HL-60 (cell line): ENCODE data around the gene BRSK1.

Experiments
- DNase-seq, 2 experiments: peaks; one replicate each; pipeline ENCODE4 v3.0.0-alpha.2; 2010 to 2020; ENCODE audit warnings: low read depth in 1 of 2, low spot score in 1 of 2
- H3K27ac ChIP-seq: fragments of 250-450 bp; sonication (Bioruptor Pico); replicated peaks from 2 replicates; pipeline ENCODE4 v1.5.1; 2020; ENCODE audit warnings: mild to moderate bottlenecking, moderate library complexity
- H3K27me3 ChIP-seq: fragments of 250-450 bp; sonication (Bioruptor Pico); 2 replicates; pipeline ENCODE4 v1.5.1; 2021; ENCODE audit warnings: mild to moderate bottlenecking, moderate library complexity; ENCODE audit not compliant: insufficient read depth, poor library complexity, severe bottlenecking
- H3K4me3 ChIP-seq: replicated peaks from 2 replicates; pipeline ENCODE4 v1.5.1; 2011; ENCODE audit warnings: mild to moderate bottlenecking, control low read depth, low read length; ENCODE audit not compliant: insufficient read depth
- GABPA ChIP-seq: IDR thresholded peaks from 2 replicates; pipeline ENCODE4 v1.6.1; 2012; ENCODE audit warnings: low read depth
- POLR2AphosphoS5 ChIP-seq: IDR thresholded peaks from 2 replicates; pipeline ENCODE4 v1.6.1; 2012; ENCODE audit warnings: low read depth
- SPI1 ChIP-seq: IDR thresholded peaks from 2 replicates; pipeline ENCODE4 v1.6.1; 2012; ENCODE audit warnings: low read depth, mild to moderate bottlenecking, borderline replicate concordance
- TF ChIP-seq, protein P1 (sequence below): IDR thresholded peaks from one replicate; pipeline ENCODE4 v1.5.1; 2011; ENCODE audit warnings: low read length, control low read depth, inconsistent platforms; ENCODE audit not compliant: insufficient read depth
- TF ChIP-seq, protein P2 (sequence below): IDR thresholded peaks from 2 replicates; pipeline ENCODE4 v1.6.1; 2012; ENCODE audit warnings: low read depth; ENCODE audit not compliant: insufficient replicate concordance

Gene BRSK1

DNA sequence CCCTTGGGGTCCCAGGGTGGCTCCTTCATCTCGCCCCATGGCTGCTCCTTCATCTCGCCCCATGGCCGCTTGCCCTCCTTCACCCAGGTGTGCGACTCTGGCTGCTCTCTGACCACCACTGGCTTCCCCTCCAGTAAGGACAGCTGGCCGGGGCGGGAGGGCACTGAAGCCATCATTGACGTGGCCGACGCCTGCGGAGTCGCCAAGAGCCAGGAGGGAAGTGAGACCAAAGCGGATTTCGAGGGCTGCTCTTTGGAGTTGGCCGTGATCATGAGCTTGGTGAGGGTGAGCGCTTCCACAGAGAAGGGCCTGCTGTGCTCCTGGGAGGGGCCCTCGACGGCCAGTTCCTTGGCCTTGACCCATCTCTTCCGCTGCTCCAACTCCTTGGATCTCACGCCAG is 74.7 kb downstream of the BRSK1 start:
- DNase-seq, result no peak
- TF ChIP-seq GABPA (no peak), SPI1 (no peak), POLR2AphosphoS5 (no peak)
- TF ChIP-seq, protein P1, sequence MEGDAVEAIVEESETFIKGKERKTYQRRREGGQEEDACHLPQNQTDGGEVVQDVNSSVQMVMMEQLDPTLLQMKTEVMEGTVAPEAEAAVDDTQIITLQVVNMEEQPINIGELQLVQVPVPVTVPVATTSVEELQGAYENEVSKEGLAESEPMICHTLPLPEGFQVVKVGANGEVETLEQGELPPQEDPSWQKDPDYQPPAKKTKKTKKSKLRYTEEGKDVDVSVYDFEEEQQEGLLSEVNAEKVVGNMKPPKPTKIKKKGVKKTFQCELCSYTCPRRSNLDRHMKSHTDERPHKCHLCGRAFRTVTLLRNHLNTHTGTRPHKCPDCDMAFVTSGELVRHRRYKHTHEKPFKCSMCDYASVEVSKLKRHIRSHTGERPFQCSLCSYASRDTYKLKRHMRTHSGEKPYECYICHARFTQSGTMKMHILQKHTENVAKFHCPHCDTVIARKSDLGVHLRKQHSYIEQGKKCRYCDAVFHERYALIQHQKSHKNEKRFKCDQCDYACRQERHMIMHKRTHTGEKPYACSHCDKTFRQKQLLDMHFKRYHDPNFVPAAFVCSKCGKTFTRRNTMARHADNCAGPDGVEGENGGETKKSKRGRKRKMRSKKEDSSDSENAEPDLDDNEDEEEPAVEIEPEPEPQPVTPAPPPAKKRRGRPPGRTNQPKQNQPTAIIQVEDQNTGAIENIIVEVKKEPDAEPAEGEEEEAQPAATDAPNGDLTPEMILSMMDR, result no peak
- TF ChIP-seq, protein P2, sequence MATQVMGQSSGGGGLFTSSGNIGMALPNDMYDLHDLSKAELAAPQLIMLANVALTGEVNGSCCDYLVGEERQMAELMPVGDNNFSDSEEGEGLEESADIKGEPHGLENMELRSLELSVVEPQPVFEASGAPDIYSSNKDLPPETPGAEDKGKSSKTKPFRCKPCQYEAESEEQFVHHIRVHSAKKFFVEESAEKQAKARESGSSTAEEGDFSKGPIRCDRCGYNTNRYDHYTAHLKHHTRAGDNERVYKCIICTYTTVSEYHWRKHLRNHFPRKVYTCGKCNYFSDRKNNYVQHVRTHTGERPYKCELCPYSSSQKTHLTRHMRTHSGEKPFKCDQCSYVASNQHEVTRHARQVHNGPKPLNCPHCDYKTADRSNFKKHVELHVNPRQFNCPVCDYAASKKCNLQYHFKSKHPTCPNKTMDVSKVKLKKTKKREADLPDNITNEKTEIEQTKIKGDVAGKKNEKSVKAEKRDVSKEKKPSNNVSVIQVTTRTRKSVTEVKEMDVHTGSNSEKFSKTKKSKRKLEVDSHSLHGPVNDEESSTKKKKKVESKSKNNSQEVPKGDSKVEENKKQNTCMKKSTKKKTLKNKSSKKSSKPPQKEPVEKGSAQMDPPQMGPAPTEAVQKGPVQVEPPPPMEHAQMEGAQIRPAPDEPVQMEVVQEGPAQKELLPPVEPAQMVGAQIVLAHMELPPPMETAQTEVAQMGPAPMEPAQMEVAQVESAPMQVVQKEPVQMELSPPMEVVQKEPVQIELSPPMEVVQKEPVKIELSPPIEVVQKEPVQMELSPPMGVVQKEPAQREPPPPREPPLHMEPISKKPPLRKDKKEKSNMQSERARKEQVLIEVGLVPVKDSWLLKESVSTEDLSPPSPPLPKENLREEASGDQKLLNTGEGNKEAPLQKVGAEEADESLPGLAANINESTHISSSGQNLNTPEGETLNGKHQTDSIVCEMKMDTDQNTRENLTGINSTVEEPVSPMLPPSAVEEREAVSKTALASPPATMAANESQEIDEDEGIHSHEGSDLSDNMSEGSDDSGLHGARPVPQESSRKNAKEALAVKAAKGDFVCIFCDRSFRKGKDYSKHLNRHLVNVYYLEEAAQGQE, result no peak
- Histone ChIP-seq H3K4me3 (no peak overlapping the region), H3K27ac (no peak overlapping the region), H3K27me3 (peaks cover 10% of the 10 kb centered on the region)

DNA sequence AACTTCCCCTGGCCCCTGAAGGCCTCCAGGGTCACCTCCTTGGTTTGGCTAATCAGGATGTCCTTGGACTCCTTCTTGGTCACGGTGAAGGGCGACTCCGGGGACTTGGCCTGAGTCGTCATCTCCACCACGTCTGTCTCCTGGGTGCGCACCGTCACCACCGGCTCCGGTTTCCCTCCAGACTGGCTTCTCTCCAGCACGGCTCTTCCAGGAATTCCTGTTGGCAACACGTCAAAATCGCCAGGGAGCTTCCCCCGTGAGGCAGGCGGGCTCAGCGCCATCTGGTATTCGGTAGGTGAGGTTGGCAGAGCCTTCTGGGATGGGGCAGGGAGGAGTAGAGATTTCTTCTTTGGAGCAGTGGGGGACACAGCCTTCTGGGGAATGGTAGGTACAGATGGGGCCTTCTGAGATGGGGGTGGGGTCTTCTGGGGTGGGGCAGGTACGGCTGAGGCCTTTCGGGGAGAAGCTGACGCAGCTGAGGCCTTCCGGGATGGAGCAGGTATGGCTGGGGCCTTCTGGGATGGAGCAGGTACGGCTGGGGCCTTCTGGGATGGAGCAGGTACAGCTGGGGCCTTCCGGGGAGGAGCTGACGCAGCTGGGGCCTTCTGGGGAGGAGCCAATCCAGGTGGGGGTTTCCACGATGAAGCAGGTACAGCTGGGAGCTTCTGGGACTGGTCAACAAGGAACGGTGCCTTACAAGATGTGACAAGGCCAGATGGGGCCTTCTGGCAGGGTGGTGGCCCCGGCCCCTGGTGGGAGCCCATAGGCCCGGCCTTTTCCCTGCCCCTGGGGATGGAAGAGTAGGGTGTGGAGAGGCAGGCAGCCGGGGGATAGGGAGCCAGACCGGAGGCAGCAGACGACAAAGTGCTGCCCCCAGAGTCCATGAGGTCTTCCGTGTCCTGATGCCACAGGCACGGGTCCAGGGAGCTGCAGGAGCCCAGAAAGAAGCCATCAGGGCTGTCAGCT is 75.4 kb downstream of the BRSK1 start:
- no peak for TF ChIP-seq POLR2AphosphoS5
- no peak for TF ChIP-seq SPI1
- TF ChIP-seq, protein P2, result no peak
- TF ChIP-seq, protein P1, result no peak
- TF ChIP-seq GABPA, result no peak
- DNase-seq, result no peak
- peaks cover 4% of the 10 kb centered on the region for H3K27me3 ChIP-seq
- no peak overlapping the region for H3K27ac ChIP-seq
- H3K4me3 ChIP-seq, result no peak overlapping the region

DNA sequence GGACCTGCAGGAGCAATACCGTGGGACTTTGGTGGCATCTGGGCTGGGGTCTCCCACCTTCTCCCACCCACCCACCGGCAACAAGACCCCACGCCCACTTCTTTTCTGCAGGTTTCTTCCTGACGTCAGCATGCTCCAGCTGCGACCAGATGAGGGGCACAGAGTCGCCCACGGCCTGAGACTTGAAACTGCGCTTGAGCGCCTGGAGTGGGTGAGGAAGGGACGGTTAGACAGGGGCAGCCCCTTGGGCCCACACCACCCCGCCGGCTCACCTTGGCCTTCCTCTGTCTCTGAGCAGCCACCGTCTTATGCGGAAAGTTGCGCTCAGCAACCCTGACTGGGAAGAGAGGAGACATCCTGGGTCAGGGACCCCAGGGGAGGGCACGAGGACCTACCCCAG is 77.1 kb downstream of the BRSK1 start:
- Histone ChIP-seq H3K27me3 (no peaks in the 10 kb centered on the region), H3K4me3 (no peak overlapping the region), H3K27ac (no peak overlapping the region)
- DNase-seq, result no peak
- no peak for TF ChIP-seq SPI1
- TF ChIP-seq, protein P2, result no peak
- TF ChIP-seq GABPA, result no peak
- no peak for TF ChIP-seq POLR2AphosphoS5
- TF ChIP-seq, protein P1, result no peak
